ENCODE results near the gene ACAA1.

DNA sequence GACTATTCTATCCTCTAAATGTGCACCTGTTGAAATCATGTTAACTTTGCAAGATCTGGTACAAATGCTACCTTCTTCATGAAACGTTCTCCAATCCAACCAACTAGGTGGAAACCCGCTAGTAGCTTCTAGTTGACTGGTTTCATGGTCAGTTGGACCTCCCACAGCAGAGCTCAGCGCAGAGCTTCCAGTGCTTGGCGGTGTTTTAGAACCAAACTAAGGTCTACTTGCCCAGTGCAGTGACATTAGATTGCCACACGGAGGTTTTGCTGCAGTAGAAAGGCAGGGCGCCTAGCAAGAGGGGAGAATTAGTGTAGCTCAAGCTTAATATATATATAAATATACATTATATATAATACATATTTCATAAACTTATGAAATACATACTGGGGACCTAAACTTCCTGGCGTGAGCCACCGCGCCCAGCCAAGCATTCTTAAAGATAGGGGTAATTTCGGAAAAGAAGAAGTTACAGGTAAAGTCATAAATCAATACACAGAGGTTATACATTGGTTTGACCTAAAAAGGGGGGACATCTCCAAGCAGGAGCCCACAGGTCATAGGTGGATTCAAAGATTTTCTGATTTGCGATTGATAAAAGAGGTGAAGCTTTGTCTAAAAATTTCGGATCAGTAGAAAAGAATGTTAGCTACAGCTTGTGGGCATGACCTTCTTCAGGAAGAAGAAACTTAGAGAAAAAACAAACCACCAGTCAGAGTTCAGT, 26.4 kb upstream of the ACAA1 start:
- TF ChIP-seq CTCF (conservative IDR thresholded peaks at IDR 0.05; ENCODE audit: low read length) (0 out of 2 replicates have a peak, but pooled peaks have one; percentile 22), EZH2phosphoT487 (IDR thresholded peaks at IDR 0.05; ENCODE audit: borderline replicate concordance, low read depth, low read length) (no peak)

All from OCI-LY7 (cell line).